Epithelial cell of proximal tubule (primary cell): ENCODE results near the gene KIF3A. TPM values are rescaled to one million over a fixed set of nuclear protein-coding genes. Genes with fewer than 3 reads are reported as not detected.

Experiments used
- DNase-seq: peaks from one replicate; pipeline ENCODE4 v3.0.0-alpha.2; 2011; ENCODE audit warnings: low read depth
- H3K4me3 ChIP-seq: 2 replicates; pipeline ENCODE4 v1.5.1; 2011; ENCODE audit warnings: low read depth, mild to moderate bottlenecking, low read length
- CTCF ChIP-seq: conservative IDR thresholded peaks from 2 replicates; pipeline ENCODE4 v1.5.1; 2012; ENCODE audit warnings: low read depth, mild to moderate bottlenecking, low read length
- total RNA-seq: library from RNA; depleted of rRNA; stranded (reverse); fragments of >200 nt; gene quantifications from 2 replicates; pipeline ENCODE4 v1.2.3, GENCODE V29; 2015

The KIF3A gene
- total RNA-seq, 1 donor from 2014 or later = 7.6 TPM

- H3K4me3 ChIP-seq = peak overlapping the region; percentile 86
- DNase-seq = no peak
- TF ChIP-seq CTCF = no peak
Measured at GRCh38 chr5:132776131-132776937, 39.0 kb upstream of the KIF3A start.

DNA sequence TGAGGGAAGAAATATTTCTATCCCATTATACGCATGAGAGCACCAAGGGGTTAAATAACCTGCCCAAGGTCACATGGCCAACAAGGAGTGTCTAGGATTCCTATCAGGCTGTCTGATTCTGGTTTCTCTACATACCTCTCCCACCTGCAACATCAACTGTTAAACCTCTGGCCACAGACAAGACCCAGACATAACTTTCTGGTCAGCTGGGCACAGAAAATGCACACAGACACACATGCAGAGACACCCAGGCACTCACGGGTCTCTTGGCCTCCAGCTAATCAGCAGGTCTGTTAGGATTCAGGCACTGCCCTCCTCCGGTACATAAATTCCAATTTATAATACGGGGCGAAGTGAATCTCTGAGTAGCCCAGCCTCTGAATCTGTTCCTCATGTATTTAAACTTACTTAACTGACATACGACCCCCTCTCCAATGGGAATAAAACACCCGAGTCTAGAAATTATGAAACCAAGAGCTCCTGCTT lies 38.2 kb upstream of the KIF3A start:
- TF ChIP-seq CTCF = no peak
- peak overlapping the region; percentile 86 for H3K4me3 ChIP-seq
- peak; percentile 36 for DNase-seq

DNA sequence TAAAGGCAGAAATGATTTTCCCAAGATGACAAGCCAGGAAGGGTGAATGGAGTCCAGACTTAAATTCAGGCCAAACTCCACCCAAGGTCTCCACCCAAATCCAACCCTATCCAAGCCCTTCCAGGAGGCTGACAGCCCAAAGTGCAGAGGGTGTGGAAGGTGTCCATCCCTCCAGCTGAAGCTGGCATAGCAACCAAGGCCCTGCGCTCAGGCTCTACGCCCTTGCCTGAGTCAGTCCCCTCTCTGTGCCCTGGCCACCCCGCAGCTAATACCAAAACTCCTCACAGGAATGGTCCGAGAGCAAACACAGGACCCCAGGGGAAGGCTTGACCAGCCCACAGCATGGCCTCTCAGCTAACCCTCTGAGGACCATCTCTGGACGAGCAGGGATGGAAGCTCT lies 37.5 kb upstream of the KIF3A start:
- no peak overlapping the region for H3K4me3 ChIP-seq
- DNase-seq = no peak
- TF ChIP-seq CTCF = no peak

DNA sequence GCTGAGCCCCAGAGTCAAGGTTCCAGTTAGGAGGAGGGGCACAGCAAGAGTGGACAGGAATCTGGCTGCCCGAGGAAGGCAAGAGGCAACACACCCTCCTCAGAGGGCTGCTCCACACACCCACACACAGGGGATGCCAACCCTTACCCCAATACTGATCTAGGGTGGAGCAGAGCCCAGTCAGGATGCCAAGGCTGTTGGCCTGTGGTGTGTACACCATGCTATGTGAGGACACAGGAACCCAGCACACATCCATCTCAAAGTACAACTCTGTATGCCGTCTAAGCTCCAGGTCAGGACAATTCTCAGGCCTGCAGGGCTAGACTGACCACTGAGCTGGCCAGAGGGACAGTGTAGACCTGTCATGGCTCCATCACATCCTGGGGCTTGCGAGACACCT lies 37.1 kb upstream of the KIF3A start:
- TF ChIP-seq CTCF = no peak
- H3K4me3 ChIP-seq = no peak overlapping the region
- DNase-seq = no peak

DNA sequence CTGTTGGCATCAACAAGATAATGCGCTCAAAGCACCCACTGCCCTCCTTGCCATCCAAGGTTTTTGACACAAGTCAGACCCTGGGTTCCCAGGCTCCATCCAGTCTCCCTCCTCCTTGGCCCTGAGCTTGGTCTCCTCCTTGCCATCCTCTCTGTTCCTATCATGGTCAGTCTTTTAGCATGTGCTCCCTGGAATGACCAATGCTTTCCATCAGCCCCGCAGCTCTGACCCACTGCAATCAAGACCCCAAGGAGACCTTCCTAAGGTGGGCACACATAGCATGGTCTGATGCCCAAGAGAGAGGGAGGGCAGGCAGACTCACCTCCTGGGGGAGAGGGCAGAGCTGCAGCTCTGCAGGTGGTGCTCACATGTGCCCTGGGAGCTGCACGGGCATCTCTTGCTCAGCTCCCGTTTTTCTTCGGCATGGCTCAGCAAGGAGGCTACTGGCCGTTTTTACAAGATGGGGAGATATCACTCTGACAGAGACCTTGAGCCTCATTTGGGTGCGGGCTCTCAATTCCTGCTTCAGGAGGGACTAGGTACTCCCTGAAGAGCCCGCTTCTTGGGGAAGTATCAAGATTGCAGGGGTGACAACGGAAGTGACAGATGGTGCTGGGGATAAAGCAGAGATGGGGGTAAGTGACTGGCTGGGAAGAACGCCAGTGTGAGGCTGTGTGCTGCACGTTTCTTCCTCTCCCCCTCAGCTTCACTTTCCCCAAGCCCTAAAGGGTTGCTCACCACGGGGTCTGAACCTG lies 36.4 kb upstream of the KIF3A start:
- no peak for TF ChIP-seq CTCF
- no peak for DNase-seq
- no peak overlapping the region for H3K4me3 ChIP-seq

GRCh38 chr5:132773114-132773513 lies 35.8 kb upstream of the KIF3A start:
- H3K4me3 ChIP-seq = no peak overlapping the region
- DNase-seq = no peak
- no peak for TF ChIP-seq CTCF
